HepG2 (cell line): Measurements from ENCODE around the gene LDB2. TPM values are rescaled to one million over a fixed set of nuclear protein-coding genes. Genes with fewer than 3 reads are reported as not detected.

Experiments used
- ATAC-seq: fragments of 200-7000 bp; cut with Tn5 transposase; 3 replicates; pipeline ENCODE4 v1.9.1; 2020; ENCODE audit warnings: mild to moderate bottlenecking, moderate library complexity
- BruUV-seq: library from RNA; stranded (reverse); fragments of 400-500 nt; replicated peaks from 2 replicates; lab custom pipeline; 2021; lab: Mats Ljungman, UMichigan
- CTCF ChIA-PET: fragments of 300-600 bp; formaldehyde crosslinking; extraction: SDS; loops from one replicate; lab custom pipeline; 2021; ENCODE audit warnings: low total read pairs, inconsistent platforms, low intra/inter-chr PET ratio; lab: Yijun Ruan, JAX
- POLR2A ChIA-PET: fragments of 350-600 bp; sonication (Branson Sonifier 250); formaldehyde crosslinking; loops from one replicate; lab custom pipeline; 2020; ENCODE audit warnings: antibody characterized with exemption, inconsistent platforms; lab: Yijun Ruan, JAX
- DNase-seq: peaks from one replicate; pipeline ENCODE4 v3.0.0-alpha.2; 2015; ENCODE audit warnings: low spot score
- FAIRE-seq: peaks from 3 replicates; lab custom pipeline; 2011; peaks lifted over from hg19 to GRCh38; lab: Jason Lieb, UNC
- H2AFZ ChIP-seq: one replicate; pipeline ENCODE4 v1.6.1; 2011; ENCODE audit warnings: low read length, inconsistent platforms
- H3K27ac ChIP-seq: fragments of 300-600 bp; 3 replicates; pipeline ENCODE4 v1.8.0; 2011; ENCODE audit warnings: mixed run types, mild to moderate bottlenecking, mixed read lengths, low read length, inconsistent platforms; ENCODE audit not compliant: insufficient read depth; ENCODE audit errors: extremely low read length
- H3K27me3 ChIP-seq, 2 experiments: fragments of 200-600 bp in 1 of 2; 2 replicates in 1 of 2; 3 replicates in 1 of 2; pipeline versions ENCODE4 v1.6.0 to v1.8.0; 2011; ENCODE audit warnings: low read length in 2 of 2, mild to moderate bottlenecking in 2 of 2, moderate library complexity in 2 of 2, inconsistent platforms in 1 of 2; ENCODE audit not compliant: insufficient read depth in 2 of 2, control insufficient read depth in 1 of 2
- H3K36me3 ChIP-seq, 2 experiments: fragments of 200-600 bp in 1 of 2; replicated peaks in 1 of 2; 2 replicates in 1 of 2; 3 replicates in 1 of 2; pipeline versions ENCODE4 v1.5.1 to v1.8.0; 2011; ENCODE audit warnings: low read length in 2 of 2, inconsistent platforms in 1 of 2; ENCODE audit not compliant: insufficient read depth in 2 of 2, control insufficient read depth in 1 of 2
- H3K4me1 ChIP-seq: 2 replicates; pipeline ENCODE4 v1.5.1; 2012; ENCODE audit warnings: low read length, inconsistent platforms; ENCODE audit not compliant: insufficient read depth
- H3K4me2 ChIP-seq: 2 replicates; pipeline ENCODE4 v1.6.0; 2011; ENCODE audit warnings: low read depth, low read length, inconsistent platforms
- H3K4me3 ChIP-seq, 3 experiments: fragments of 200-600 bp in 1 of 3; sonication (generic), shearing (Covaris generic) in 1 of 3; replicated peaks in 1 of 3; 2 replicates each; pipeline ENCODE4 v1.5.1; 2011 to 2016; ENCODE audit warnings: low read length in 3 of 3, inconsistent platforms in 2 of 3, low read depth in 2 of 3, mild to moderate bottlenecking in 2 of 3, control low read depth in 1 of 3, mixed read lengths in 1 of 3; ENCODE audit not compliant: insufficient read depth in 1 of 3
- H3K79me2 ChIP-seq: one replicate; pipeline ENCODE4 v1.6.1; 2011; ENCODE audit warnings: low read length, inconsistent platforms; ENCODE audit not compliant: insufficient read depth
- H3K9ac ChIP-seq: 2 replicates; pipeline ENCODE4 v1.6.0; 2011; ENCODE audit warnings: mild to moderate bottlenecking, low read depth, low read length, inconsistent platforms; ENCODE audit not compliant: insufficient read depth
- H3K9me3 ChIP-seq: 2 replicates; pipeline ENCODE4 v1.5.1; 2012; ENCODE audit warnings: mild to moderate bottlenecking, low read length
- H4K20me1 ChIP-seq: 2 replicates; pipeline ENCODE4 v1.6.0; 2011; ENCODE audit warnings: inconsistent platforms, mild to moderate bottlenecking, low read length, moderate library complexity; ENCODE audit not compliant: insufficient read depth
- MNT ChIP-seq: fragments of 450-650 bp; IDR thresholded peaks from 2 replicates; pipeline ENCODE4 v1.6.1; 2016
- MTERF4 ChIP-seq: sonication (generic); formaldehyde crosslinking; IDR thresholded peaks from 2 replicates; pipeline ENCODE4 v1.8.0; 2023; ENCODE audit warnings: mild to moderate bottlenecking, missing genetic modification reagents
- NPAS2 ChIP-seq: sonication (generic); formaldehyde crosslinking; IDR thresholded peaks from 2 replicates; pipeline ENCODE4 v1.8.0; 2022; ENCODE audit warnings: mild to moderate bottlenecking, missing genetic modification reagents, borderline replicate concordance
- THAP11 ChIP-seq: IDR thresholded peaks from 2 replicates; pipeline ENCODE4 v1.6.1; 2016; ENCODE audit warnings: missing biosample characterization, missing genetic modification reagents
- THRA ChIP-seq: sonication (generic); formaldehyde crosslinking; IDR thresholded peaks from 2 replicates; pipeline ENCODE4 v1.4.0; 2020; ENCODE audit warnings: missing genetic modification reagents, borderline replicate concordance
- ZNF232 ChIP-seq: sonication (generic); formaldehyde crosslinking; IDR thresholded peaks from 2 replicates; pipeline ENCODE4 v1.4.0; 2020; ENCODE audit warnings: missing genetic modification reagents, borderline replicate concordance
- ZNF781 ChIP-seq: sonication (generic); formaldehyde crosslinking; IDR thresholded peaks from 2 replicates; pipeline ENCODE4 v1.5.1; 2020; ENCODE audit warnings: borderline replicate concordance, mild to moderate bottlenecking, missing genetic modification reagents; ENCODE audit errors: not compliant biosample characterization
- WGBS: methylation state at CpG from one replicate; pipeline ENCODE4 v1.1.6; 2017; ENCODE audit warnings: low lambda C conversion rate; 5-methylcytosine and 5-hydroxymethylcytosine counted together
- in situ Hi-C: cut with HindIII; loops from 2 replicates; pipeline ENCODE4 v1.10.0; 2017; ENCODE audit warnings: low pct_unique_long_range_greater_than_20kb; ENCODE audit not compliant: extremely low pct_ligation_motif_present
- intact Hi-C: fragments of 100-400 bp; cut with micrococcal nuclease; formaldehyde crosslinking; loops from one replicate; pipeline ENCODE4 v1.10.0; 2022; ENCODE audit not compliant: unreplicated experiment
- polyA plus RNA-seq, 8 experiments: library from polyadenylated mRNA; depleted of rRNA in 3 of 8; stranded (reverse) in 7 of 8; unstranded in 1 of 8; fragments of >200 nt; fragmentation: Illumina TruSeq in 4 of 8; extraction: Trizol in 4 of 8; gene quantifications; 2 replicates each; pipeline versions ENCODE4 v1.2.1 to v1.2.3, GENCODE V29; 2011 to 2016; ENCODE audit warnings: low read depth in 4 of 8, missing spikeins in 1 of 8, mixed read lengths in 1 of 8; ENCODE audit not compliant: insufficient read depth in 1 of 8
- total RNA-seq, 5 experiments: library from RNA; depleted of rRNA; stranded (reverse); fragments of >200 nt; fragmentation: Illumina TruSeq; extraction: Trizol; gene quantifications; 2 replicates each; pipeline ENCODE4 v1.2.3, GENCODE V29; 2016; ENCODE audit warnings: low read depth in 1 of 5

LDB2 gene
- total and polyA plus RNA-seq, 2 of the 13 experiments (the other 11 are each of a cell fraction or from before 2014, with no cell fraction given): not detected

- ChIA-PET POLR2A (no interaction called here), CTCF (no interaction called here)
- no peak for DNase-seq
- intact Hi-C loops (no loop called here), in situ Hi-C loops (no loop called here)
- Histone ChIP-seq H3K27ac (no peak overlapping the region), H3K4me2 (no peak overlapping the region), H3K4me3 (no peak overlapping the region), H3K79me2 (no peaks in the 10 kb centered on the region), H3K36me3 (no peaks in the 10 kb centered on the region), H2AFZ (no peak overlapping the region), H3K4me1 (no peaks in the 10 kb centered on the region), H3K9me3 (no peaks in the 10 kb centered on the region), H3K9ac (no peak overlapping the region), H3K27me3 (no peaks in the 10 kb centered on the region), H4K20me1 (no peaks in the 10 kb centered on the region)
- WGBS: 0% methylated on average over 3 of the region's 3 CpGs
- ATAC-seq: no peak
- no peak for FAIRE-seq
- no TSS peak for BruUV-seq
- no peak for TF ChIP-seq THRA (CRISPR knock-in tag)
- TF ChIP-seq MTERF4 (CRISPR knock-in tag): no peak
- TF ChIP-seq ZNF232 (CRISPR knock-in tag): no peak
- no peak for TF ChIP-seq THAP11 (CRISPR knock-in tag)
- TF ChIP-seq NPAS2: no peak
- no peak for TF ChIP-seq ZNF781 (CRISPR knock-in tag)
- no peak for TF ChIP-seq MNT
These were observed 318.6 kb downstream of the LDB2 start for GRCh38 chr4:16579866-16580265.
